H7 (cell line): ENCODE results near the gene IZUMO1R. TPM values are rescaled to one million over a fixed set of nuclear protein-coding genes. Genes with fewer than 3 reads are reported as not detected.

ENCODE experiments used
- DNase-seq: peaks from one replicate; pipeline ENCODE4 v3.0.0; 2012
- H3K27me3 ChIP-seq: 2 replicates; pipeline ENCODE4 v1.6.0; 2011; ENCODE audit warnings: mild to moderate bottlenecking, low read length; ENCODE audit not compliant: control insufficient read depth, insufficient read depth
- H3K36me3 ChIP-seq: replicated peaks from 2 replicates; pipeline ENCODE4 v1.5.1; 2011; ENCODE audit warnings: low read length; ENCODE audit not compliant: control insufficient read depth, insufficient read depth
- H3K4me3 ChIP-seq: 2 replicates; pipeline ENCODE4 v1.5.1; 2011; ENCODE audit warnings: low read depth, mild to moderate bottlenecking, control low read depth, low read length, moderate library complexity; ENCODE audit not compliant: insufficient read depth
- total RNA-seq: library from RNA; depleted of rRNA; stranded (reverse); fragments of >200 nt; shearing (Covaris generic); gene quantifications from 2 replicates; pipeline ENCODE4 v1.2.3, GENCODE V29; 2014

IZUMO1R gene
- total RNA-seq, 1 experiment from 2014 or later: not detected

DNA sequence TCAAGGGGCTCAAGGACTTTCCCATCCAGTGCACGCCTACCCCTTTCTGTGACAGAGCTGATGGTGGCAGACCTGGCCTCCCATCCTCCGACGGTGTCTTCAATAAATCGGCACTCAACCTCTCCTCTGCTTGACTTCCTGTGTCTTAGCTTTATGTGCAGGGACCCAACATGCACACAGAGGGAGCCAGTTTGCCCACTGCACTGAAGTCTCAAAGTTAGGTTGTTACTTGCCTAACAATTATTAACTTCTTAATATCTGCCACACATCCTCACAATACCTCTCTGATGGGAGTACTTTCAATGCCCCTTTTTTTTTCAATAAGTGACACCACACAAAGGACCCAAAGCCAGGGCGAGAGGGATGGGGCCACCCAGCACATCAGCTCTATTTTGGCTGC is 3.6 kb downstream of the IZUMO1R start:
- no peaks in the 10 kb centered on the region for H3K27me3 ChIP-seq
- no peak overlapping the region for H3K4me3 ChIP-seq
- DNase-seq: no peak
- no peaks in the 10 kb centered on the region for H3K36me3 ChIP-seq

DNA sequence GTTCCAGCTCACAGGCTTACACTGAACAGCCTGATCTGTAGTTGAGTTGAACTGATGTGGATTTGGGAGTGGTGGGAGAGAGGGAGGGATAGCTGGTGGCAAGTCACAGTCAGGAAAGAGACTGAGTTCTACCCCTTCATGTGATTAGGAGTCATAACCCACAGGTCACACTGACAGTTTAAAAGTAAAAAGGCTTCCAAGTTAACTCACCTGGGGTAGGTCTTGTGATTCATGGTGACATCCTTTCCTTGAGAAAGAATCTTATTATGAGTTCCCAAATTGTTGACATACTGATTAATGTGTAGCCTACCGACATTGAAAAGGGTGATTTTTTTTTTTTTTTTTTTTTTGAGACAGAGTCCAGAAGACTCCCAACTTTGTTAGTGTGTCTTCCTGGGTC is 5.4 kb downstream of the IZUMO1R start:
- DNase-seq: no peak
- H3K4me3 ChIP-seq: no peak overlapping the region
- no peaks in the 10 kb centered on the region for H3K36me3 ChIP-seq
- H3K27me3 ChIP-seq: peaks cover 2% of the 10 kb centered on the region; the same call in 1 of the 2 replicates

DNA sequence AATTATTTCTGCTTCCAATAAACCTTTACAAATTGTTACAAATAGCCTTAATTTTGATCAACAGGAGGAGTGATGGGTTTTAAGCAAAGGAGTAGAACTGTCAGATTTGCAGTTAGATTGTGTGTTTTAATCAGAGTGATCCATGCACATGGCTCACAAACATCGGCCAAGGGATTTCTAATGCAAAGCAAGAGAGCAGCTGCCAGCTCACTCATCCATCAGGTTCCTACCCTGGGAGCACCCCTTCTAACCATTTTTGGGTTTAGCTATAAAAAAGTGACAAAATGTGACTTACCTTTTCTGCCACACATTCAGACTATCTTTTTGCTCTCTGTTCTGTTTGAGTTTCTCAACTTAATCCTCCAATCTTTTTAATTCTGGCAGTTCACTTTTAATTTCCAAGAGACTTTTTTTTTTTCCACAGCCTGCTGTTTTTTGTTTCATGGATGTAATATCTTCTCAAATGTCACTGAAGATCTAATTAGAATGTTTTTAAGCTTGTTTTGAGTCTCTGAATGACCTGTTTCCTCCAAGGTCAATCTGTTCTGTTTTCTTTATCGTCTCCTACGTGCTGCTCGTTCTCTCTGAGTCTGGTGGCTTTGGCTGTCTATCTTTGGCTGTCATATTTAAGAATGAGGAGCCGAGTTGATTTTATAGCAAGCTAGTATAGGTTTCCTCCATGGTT is 6.0 kb downstream of the IZUMO1R start:
- Histone ChIP-seq H3K4me3 (no peak overlapping the region), H3K36me3 (no peaks in the 10 kb centered on the region), H3K27me3 (peaks cover 2% of the 10 kb centered on the region; the same call in 1 of the 2 replicates)
- DNase-seq: no peak

DNA sequence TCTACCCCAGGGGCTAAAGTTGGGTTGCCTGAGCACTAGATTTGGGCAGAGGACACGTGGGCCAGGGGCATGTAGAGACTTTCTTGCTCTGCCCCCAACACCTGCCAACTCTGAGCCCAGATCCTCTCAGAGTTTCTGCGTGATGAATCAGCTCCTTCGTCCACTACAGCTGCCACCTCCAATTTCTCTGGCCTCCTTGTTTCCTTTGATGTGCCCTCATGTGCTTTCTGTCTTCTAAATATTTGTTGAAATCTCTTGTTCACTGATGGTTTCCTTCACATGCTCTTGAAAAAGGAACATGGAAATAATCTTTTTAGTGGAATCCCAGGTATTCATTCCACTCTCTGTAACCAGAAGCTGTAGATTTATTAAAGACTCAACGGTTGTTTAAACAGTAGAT is 8.0 kb downstream of the IZUMO1R start:
- Histone ChIP-seq H3K36me3 (no peaks in the 10 kb centered on the region), H3K27me3 (peaks cover 2% of the 10 kb centered on the region; the same call in 1 of the 2 replicates), H3K4me3 (no peak overlapping the region)
- no peak for DNase-seq

DNA sequence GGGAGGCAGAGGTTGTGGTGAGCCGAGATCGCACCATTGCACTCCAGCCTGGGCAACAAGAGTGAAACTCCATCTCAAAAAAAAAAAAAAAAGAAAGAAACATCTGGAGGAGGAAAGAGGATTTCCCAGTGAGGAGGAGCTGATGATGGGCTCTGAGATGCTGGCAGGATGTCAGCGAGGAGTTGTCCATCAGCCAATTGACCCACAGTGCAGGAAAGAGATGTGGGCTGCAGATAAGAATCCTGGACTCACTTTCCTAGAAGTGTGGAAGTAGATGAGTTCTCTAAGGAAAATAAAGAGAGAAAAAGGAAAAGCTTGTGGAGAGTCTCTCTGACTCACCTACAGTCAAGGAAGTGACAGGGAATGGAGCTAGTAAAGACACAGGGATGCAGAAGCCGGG is 9.7 kb downstream of the IZUMO1R start:
- DNase-seq: no peak
- H3K27me3 ChIP-seq: peaks cover 2% of the 10 kb centered on the region; the same call in 1 of the 2 replicates
- no peaks in the 10 kb centered on the region for H3K36me3 ChIP-seq
- H3K4me3 ChIP-seq: no peak overlapping the region

DNA sequence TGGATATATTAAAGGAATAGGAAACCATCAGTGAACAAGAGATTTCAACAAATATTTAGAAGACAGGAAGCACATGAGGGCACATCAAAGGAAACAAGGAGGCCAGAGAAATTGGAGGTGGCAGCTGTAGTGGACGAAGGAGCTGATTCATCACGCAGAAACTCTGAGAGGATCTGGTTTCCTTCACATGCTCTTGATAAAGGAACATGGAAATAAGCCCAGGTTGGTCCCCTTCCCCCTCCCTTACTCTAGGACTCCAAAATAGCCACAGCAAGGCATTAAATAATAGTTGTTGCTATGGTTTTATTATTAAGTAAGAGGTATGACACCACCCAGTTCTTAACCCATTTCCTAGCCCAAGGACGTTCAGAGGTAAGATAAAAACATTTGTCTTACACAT is 11.3 kb downstream of the IZUMO1R start:
- no peak overlapping the region for H3K4me3 ChIP-seq
- no peak for DNase-seq
- peaks cover 2% of the 10 kb centered on the region; the same call in 1 of the 2 replicates for H3K27me3 ChIP-seq
- H3K36me3 ChIP-seq: no peaks in the 10 kb centered on the region

DNA sequence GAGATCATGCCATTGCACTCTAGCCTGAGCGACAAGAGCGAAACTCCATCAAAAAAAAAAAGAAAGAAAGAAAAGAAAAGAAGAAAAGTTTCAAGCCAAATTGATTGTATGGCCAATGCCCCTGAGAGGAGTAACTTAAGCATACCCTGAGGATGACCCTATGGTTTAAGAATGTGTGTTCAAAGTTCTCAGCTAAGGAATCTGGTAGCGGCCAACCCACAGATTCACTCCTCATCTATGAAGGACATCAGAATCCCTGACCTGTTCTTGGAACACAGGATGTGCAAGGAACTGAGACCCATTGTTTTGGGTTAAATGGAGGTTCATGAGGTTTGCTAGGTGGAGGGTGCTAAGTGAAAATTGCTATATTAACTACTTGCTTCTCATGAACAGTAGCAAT is 18.1 kb downstream of the IZUMO1R start:
- H3K27me3 ChIP-seq: no peaks in the 10 kb centered on the region
- no peaks in the 10 kb centered on the region for H3K36me3 ChIP-seq
- H3K4me3 ChIP-seq: no peak overlapping the region
- no peak for DNase-seq

DNA sequence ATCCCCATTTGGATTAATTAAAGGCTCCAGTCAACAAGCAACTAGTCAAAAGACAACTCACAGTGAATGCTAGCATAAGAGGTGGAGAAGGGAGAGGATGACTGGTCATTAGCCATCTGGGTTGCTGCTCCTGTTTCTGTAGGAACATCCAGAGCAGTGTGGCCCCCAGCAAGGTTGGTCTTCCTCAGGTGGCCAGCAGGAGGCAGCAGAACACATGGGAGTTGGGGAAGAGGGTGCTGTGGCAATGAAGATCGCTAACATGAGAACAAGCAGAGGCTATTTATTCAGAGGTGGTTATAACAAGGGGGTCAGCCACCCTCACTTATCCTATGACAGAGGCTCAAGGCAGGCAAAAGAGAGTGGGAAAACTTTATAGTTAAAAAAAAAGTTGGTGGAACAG is 21.3 kb downstream of the IZUMO1R start:
- Histone ChIP-seq H3K36me3 (no peaks in the 10 kb centered on the region), H3K4me3 (no peak overlapping the region), H3K27me3 (no peaks in the 10 kb centered on the region)
- peak; percentile 75 for DNase-seq

DNA sequence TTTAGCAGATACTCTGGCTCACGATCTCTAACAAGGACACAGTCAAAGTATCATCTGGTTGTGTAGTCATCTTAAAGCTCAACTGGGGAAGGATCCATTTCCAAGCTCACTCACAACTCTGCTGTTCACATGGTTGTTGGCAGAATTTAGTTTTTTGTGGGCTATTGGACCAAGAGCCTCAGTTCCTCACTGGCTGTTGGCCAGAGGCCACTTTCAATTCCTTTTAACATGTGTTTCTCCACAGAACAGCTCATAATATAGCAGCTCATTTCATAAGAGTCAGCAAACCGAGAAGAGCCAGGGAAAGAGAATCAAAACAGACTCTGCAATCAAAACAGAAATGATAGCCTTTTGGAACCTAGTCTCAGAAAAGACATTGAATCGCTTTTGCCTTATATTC is 22.6 kb downstream of the IZUMO1R start:
- no peak overlapping the region for H3K4me3 ChIP-seq
- no peaks in the 10 kb centered on the region for H3K27me3 ChIP-seq
- DNase-seq: no peak
- no peaks in the 10 kb centered on the region for H3K36me3 ChIP-seq

DNA sequence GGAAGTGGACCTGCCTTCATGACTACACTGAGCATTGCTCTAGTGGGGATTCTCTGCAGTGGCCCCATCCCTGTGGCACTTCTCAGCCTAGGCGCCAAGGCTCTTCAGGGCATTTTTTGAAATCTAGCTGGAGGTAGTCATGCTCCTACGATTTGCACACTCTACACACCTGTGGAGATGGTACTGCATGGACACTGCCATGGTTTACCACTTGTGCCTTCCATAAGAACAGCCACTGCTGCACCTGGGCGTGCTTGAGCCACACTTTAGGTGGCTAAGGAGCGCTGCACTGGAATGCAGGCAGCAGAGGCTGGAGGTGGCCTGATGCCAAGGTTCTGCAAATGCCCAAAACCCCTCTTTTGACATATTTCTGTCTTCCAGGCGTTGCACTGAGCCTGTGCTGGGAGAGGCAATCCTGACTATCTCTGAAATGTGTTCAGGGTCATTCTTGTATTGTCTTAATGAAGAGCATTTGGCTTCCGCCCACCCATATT is 24.3 kb downstream of the IZUMO1R start:
- Histone ChIP-seq H3K36me3 (no peaks in the 10 kb centered on the region), H3K27me3 (no peaks in the 10 kb centered on the region), H3K4me3 (no peak overlapping the region)
- no peak for DNase-seq

DNA sequence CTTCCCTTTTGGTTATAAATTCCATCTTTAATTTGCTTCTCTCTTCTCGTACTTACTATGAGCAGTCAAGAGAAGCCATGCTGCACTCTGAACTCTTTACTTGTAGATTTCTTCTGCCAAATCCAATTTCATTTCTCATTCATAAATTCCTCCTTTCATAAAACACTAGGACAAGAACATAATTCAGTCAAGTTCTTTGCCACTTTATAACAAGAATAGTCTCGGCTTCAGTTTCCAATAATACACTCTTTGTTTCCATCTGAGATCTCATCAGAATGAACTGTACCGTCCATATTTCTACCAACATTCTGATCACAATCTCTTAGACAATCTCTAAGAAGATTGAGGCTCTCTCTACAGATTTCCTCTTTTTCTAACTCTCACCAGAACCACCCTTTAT is 25.1 kb downstream of the IZUMO1R start:
- Histone ChIP-seq H3K36me3 (no peaks in the 10 kb centered on the region), H3K27me3 (no peaks in the 10 kb centered on the region), H3K4me3 (no peak overlapping the region)
- DNase-seq: no peak

DNA sequence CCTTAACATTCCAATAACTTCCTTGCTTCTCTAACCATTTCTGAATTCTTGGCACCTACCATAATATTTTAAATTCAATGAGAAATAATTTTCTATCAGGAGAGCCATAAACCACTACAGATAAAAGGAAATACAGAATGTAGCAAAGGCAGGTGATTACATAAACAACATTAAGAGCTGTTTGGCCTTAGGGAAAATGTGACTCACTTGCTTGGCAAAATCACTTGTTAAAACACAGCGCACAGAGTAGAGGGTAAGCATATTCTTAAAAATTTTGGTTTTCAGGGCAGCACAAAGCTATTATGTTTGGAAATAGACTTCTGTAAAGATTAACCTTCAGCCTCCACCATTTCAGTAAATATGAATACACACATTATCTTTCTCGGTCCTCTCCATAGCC is 26.4 kb downstream of the IZUMO1R start:
- Histone ChIP-seq H3K4me3 (no peak overlapping the region), H3K36me3 (no peaks in the 10 kb centered on the region), H3K27me3 (no peaks in the 10 kb centered on the region)
- DNase-seq: no peak

DNA sequence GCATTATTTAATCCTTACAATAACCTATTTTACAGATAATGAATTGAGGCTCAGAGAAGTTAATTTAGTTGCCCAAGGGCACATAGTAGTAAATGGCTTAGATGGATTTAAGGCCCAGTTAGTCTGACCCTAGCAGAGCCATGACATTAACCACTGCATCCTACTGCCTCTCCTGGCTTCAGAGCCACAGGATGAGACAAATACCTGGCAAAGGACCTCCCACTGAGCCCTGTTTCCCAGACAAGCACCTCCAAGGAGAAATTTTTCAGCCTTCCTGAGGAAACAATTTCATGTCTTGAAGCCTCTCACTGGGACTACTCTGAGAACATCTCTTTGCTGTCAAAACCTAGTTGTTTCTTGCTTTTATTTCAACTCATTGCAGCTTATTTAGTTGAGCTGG is 28.4 kb downstream of the IZUMO1R start:
- no peaks in the 10 kb centered on the region for H3K36me3 ChIP-seq
- peak; percentile 22 for DNase-seq
- no peaks in the 10 kb centered on the region for H3K27me3 ChIP-seq
- H3K4me3 ChIP-seq: no peak overlapping the region

DNA sequence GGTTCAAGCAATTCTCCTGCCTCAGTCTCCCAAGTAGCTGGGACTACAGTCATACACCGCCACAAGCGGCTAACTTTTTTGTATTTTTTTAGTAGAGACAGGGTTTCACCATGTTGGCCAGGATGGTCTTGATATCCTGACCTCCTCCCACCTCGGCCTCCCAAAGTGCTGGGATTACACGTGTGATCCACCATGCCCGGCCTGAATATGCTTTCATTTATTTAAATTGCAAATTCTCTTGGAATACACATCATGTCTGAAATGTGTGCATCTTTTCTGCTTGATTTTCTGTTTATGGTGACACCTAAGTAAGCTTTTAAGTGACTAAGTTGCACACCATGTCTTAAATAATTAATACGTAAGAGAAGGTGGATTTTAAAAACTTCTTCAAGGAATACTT is 31.7 kb downstream of the IZUMO1R start:
- no peak for DNase-seq
- no peak overlapping the region for H3K4me3 ChIP-seq
- H3K36me3 ChIP-seq: no peaks in the 10 kb centered on the region

DNA sequence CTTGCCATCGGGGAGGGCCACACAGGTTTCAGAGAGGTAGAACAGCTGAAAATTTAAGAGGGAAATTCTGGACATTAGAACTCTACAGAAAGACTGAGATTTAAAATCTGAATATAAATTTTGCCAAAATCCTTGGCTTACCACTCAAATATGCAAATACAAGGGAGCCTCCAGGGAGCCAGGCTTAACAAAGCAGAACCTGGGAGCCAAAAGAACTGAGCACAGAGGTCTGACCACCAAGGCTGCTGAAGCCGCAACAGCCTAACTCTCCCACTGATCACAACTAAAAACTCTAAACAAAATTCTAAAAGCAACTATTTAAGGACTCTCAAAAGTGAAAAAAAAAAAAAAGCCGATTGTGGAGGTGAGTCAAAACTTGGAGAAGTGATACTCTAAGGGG is 34.3 kb downstream of the IZUMO1R start:
- no peaks in the 10 kb centered on the region for H3K36me3 ChIP-seq
- peak; percentile 23 for DNase-seq
- H3K27me3 ChIP-seq: no peaks in the 10 kb centered on the region
- H3K4me3 ChIP-seq: no peak overlapping the region

More for the DNA sequence above, 31.7 kb downstream of the IZUMO1R start:
- no peaks in the 10 kb centered on the region for H3K27me3 ChIP-seq

DNA sequence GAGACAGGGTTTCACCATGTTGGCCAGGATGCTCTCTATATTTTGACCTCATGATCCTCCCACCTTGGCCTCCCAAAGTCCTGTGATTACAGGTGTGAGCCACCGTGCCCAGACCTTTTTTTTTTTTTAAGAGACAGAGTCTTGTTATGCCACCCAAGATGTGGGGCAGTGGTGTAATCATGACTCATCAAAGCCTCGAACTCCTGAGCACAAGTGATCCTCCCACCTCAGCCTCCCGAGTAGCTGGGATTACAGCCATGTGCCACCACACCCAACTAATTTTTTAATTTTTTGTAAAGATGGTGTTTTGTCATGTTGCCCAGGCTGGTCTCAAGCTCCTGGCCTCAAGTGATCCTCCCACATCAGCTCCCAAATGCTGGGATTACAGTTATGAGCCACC is 37.9 kb downstream of the IZUMO1R start:
- DNase-seq: no peak
- Histone ChIP-seq H3K36me3 (no peaks in the 10 kb centered on the region), H3K27me3 (no peaks in the 10 kb centered on the region), H3K4me3 (no peak overlapping the region)
